ENCODE data around the gene PLEKHA3. TPM values are rescaled to one million over a fixed set of nuclear protein-coding genes. Genes with fewer than 3 reads are reported as not detected.
A peak's percentile ranks its signal among the peaks of the same experiment; 100 is the strongest.

Gene PLEKHA3
- total and polyA plus RNA-seq, 2 experiments from 2014 or later, result 9.1 to 32.1 TPM

DNA sequence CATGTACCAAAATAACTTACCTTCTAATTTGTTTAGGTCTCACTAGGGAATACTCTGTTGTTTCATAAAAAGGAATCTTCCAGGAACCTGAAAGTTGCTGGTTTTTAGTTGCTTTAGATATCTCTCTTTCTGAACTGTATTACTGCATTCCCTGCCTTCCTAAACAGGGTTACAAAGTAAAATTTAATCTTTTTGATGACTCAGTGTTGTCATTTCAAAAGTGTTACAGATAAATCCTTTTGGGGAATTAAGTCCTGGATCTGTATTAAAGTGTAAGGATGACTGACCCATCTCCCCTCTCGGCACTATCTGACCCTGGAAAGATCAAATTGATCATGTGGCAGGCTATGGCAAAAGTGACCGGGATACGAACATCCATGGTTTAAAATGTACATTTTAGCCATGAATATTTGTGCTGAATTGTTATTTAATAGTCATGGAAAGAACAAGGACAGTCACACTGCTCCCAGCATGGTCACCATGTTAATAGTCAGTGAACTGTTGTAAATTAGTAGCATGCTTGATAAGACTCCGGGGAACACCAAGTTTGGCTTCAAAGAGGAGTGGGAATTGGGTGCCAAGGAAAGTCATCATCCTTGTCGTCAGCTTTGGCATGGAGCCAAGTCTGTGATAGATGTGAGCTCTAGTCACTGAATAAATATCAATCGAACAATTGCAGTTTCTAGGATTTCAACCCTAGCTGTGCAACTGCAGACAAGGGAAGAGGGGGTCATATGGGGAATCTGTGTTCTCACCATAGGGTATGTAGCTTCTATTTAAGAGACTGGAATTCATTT lies 4.2 kb downstream of the PLEKHA3 start:
- peaks cover 85% of the 10 kb centered on the region for H3K79me2 ChIP-seq
- H4K20me1 ChIP-seq (ENCODE audit: insufficient read depth, poor library complexity, severe bottlenecking), result peaks cover 38% of the 10 kb centered on the region
- WGBS (ENCODE audit: low lambda C conversion rate, missing lambda C conversion rate), result 65% methylated on average over 6 of the region's 6 CpGs

DNA sequence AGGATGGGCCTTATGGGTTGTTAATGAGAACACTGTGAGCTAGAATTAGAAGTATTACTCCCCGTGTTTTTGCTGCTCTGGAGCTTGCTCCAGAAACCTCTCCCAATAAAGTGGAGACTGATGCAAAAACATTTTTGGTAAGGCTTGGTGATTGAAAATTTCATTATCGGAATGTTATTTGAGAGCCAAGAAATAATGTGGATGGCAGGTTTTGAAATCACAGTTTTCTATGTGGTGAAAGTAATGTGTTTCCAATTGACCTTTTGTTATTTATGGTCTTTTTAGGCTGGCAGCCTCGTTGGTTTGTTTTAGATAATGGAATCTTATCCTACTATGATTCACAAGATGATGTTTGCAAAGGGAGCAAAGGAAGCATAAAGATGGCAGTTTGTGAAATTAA lies 5.1 kb downstream of the PLEKHA3 start:
- peaks cover 88% of the 10 kb centered on the region for H3K79me2 ChIP-seq
- no peak for DNase-seq (ENCODE audit: low spot score)
- no peak overlapping the region for H3K4me2 ChIP-seq
- TF ChIP-seq, protein P1, sequence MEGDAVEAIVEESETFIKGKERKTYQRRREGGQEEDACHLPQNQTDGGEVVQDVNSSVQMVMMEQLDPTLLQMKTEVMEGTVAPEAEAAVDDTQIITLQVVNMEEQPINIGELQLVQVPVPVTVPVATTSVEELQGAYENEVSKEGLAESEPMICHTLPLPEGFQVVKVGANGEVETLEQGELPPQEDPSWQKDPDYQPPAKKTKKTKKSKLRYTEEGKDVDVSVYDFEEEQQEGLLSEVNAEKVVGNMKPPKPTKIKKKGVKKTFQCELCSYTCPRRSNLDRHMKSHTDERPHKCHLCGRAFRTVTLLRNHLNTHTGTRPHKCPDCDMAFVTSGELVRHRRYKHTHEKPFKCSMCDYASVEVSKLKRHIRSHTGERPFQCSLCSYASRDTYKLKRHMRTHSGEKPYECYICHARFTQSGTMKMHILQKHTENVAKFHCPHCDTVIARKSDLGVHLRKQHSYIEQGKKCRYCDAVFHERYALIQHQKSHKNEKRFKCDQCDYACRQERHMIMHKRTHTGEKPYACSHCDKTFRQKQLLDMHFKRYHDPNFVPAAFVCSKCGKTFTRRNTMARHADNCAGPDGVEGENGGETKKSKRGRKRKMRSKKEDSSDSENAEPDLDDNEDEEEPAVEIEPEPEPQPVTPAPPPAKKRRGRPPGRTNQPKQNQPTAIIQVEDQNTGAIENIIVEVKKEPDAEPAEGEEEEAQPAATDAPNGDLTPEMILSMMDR (IDR thresholded peaks at IDR 0.05; ENCODE audit: poor library complexity), result no peak
- TF ChIP-seq EZH2 (IDR thresholded peaks at IDR 0.05; ENCODE audit: borderline replicate concordance) (no peak), EZH2phosphoT487 (IDR thresholded peaks at IDR 0.05; ENCODE audit: low read depth, severe bottlenecking, unreplicated experiment) (no peak)
- no peak overlapping the region for H3K27ac ChIP-seq
- H3K9me2 ChIP-seq (replicated peaks; ENCODE audit: insufficient read depth), result no peaks in the 10 kb centered on the region
- no peak overlapping the region for H3K4me3 ChIP-seq
- peaks cover 38% of the 10 kb centered on the region for H4K20me1 ChIP-seq (ENCODE audit: insufficient read depth, poor library complexity, severe bottlenecking)
- H2AFZ ChIP-seq, result no peak overlapping the region
- no peaks in the 10 kb centered on the region for H3K27me3 ChIP-seq
- no peaks in the 10 kb centered on the region for H3K36me3 ChIP-seq (replicated peaks; ENCODE audit: insufficient read depth, low read depth)
- no peaks in the 10 kb centered on the region for H3K9me3 ChIP-seq (ENCODE audit: low read depth)
- H3K4me1 ChIP-seq (ENCODE audit: insufficient read depth), result peaks cover 26% of the 10 kb centered on the region
- WGBS (ENCODE audit: low lambda C conversion rate, missing lambda C conversion rate), result 66% methylated on average over 3 of the region's 3 CpGs

More for the DNA sequence above, 4.2 kb downstream of the PLEKHA3 start:
- no peak overlapping the region for H3K27ac ChIP-seq
- peaks cover 31% of the 10 kb centered on the region for H3K4me1 ChIP-seq (ENCODE audit: insufficient read depth)
- DNase-seq (ENCODE audit: low spot score), result peak; percentile 40
- H3K4me3 ChIP-seq, result no peak overlapping the region
- H3K27me3 ChIP-seq, result no peaks in the 10 kb centered on the region
- no peak overlapping the region for H2AFZ ChIP-seq
- no peaks in the 10 kb centered on the region for H3K9me2 ChIP-seq (replicated peaks; ENCODE audit: insufficient read depth)
- no peak overlapping the region for H3K4me2 ChIP-seq
- H3K36me3 ChIP-seq (replicated peaks; ENCODE audit: insufficient read depth, low read depth), result no peaks in the 10 kb centered on the region
- TF ChIP-seq, protein P1 (IDR thresholded peaks at IDR 0.05; ENCODE audit: poor library complexity), result no peak
- TF ChIP-seq EZH2phosphoT487 (IDR thresholded peaks at IDR 0.05; ENCODE audit: low read depth, severe bottlenecking, unreplicated experiment) (no peak), EZH2 (IDR thresholded peaks at IDR 0.05; ENCODE audit: borderline replicate concordance) (no peak)
- no peaks in the 10 kb centered on the region for H3K9me3 ChIP-seq (ENCODE audit: low read depth)

DNA sequence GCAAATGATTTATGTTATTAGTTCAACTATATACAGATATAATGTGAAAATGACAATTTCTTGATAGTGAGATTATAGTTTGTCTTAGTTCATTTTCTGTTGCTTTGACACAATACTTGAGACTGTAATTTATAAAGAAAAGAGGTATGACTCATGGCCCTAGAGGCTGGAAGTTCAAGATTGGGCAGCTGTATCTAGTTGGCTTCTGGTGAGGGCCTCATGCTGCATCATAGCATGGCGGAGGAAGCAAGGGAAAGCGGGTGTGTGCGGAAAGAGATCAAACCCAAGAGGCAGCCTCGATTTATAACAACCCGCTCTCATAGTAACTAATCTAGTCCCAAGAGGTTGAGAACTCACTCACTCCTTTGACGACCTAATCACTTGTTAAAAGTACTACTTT lies 11.4 kb downstream of the PLEKHA3 start:
- 97% methylated on average over 6 of the region's 6 CpGs for WGBS (ENCODE audit: low lambda C conversion rate, missing lambda C conversion rate)
- H3K9me3 ChIP-seq (ENCODE audit: low read depth), result no peaks in the 10 kb centered on the region
- TF ChIP-seq, protein P1 (IDR thresholded peaks at IDR 0.05; ENCODE audit: poor library complexity), result no peak
- TF ChIP-seq EZH2phosphoT487 (IDR thresholded peaks at IDR 0.05; ENCODE audit: low read depth, severe bottlenecking, unreplicated experiment), result no peak
- no peak for TF ChIP-seq EZH2 (IDR thresholded peaks at IDR 0.05; ENCODE audit: borderline replicate concordance)

More for the DNA sequence above, 11.4 kb downstream of the PLEKHA3 start:
- H3K4me1 ChIP-seq (ENCODE audit: insufficient read depth), result no peaks in the 10 kb centered on the region
- DNase-seq (ENCODE audit: low spot score), result no peak
- H3K27ac ChIP-seq, result no peak overlapping the region
- no peaks in the 10 kb centered on the region for H3K9me2 ChIP-seq (replicated peaks; ENCODE audit: insufficient read depth)
- no peak overlapping the region for H2AFZ ChIP-seq
- no peaks in the 10 kb centered on the region for H3K27me3 ChIP-seq
- no peak overlapping the region for H3K4me3 ChIP-seq
- H3K79me2 ChIP-seq, result peaks cover 29% of the 10 kb centered on the region
- peaks cover 6% of the 10 kb centered on the region for H4K20me1 ChIP-seq (ENCODE audit: insufficient read depth, poor library complexity, severe bottlenecking)
- no peak overlapping the region for H3K4me2 ChIP-seq
- H3K36me3 ChIP-seq (replicated peaks; ENCODE audit: insufficient read depth, low read depth), result no peaks in the 10 kb centered on the region
